Measurements from ENCODE around the gene MVP. TPM values are rescaled to one million over a fixed set of nuclear protein-coding genes. Genes with fewer than 3 reads are reported as not detected.
A peak's percentile ranks its signal among the peaks of the same experiment; 100 is the strongest.

Gene MVP
- total RNA-seq, 2 experiments from 2014 or later, result 6.3 to 6.8 TPM

DNA sequence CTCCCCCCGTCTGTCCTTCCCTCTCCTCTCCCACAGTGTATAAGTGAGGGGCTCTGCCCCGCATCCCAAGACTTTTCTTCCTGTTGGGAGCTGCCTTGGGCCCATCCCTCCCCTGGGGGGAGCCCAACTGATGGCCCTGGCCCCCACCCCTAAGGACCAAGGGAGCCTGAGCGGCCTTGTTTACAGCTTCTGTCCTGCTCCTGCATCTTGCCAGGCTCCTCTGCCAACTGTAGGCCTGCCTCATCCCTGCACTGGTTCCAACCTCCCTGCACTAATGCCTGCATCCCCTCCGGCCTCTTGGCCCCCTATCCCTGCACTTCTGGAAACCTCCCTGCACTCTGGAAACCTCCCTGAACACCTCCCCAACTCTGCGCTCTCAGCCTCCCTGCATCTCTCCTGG, 5.7 kb upstream of the MVP start:
- POLR2A ChIA-PET, result no interaction called here
- H3K4me2 ChIP-seq (ENCODE audit: low read length), result peak overlapping the region; percentile 88
- intact Hi-C loops (cut with micrococcal nuclease; ENCODE audit: unreplicated experiment), result no loop called here
- DNase-seq (ENCODE audit: low spot score), result no peak
- H3K9me2 ChIP-seq (ENCODE audit: insufficient read depth, low read length), result no peaks in the 10 kb centered on the region
- BruUV-seq (replicated peaks), result no TSS peak
- 0 out of 2 replicates have a peak, but pooled peaks cover 8% of the 10 kb centered on the region for H4K20me1 ChIP-seq (ENCODE audit: insufficient read depth, low read length)
- H3K9me3 ChIP-seq (ENCODE audit: low read length), result no peaks in the 10 kb centered on the region
- peak overlapping the region; percentile 89 for H3K4me3 ChIP-seq (ENCODE audit: low read depth, low read length, poor library complexity, severe bottlenecking)
- H3K79me2 ChIP-seq (ENCODE audit: insufficient read depth, low read depth, low read length), result peaks cover 21% of the 10 kb centered on the region; the same call in 1 of the 2 replicates
- CTCF ChIA-PET (ENCODE audit: unreplicated experiment), result no interaction called here
- H3K36me3 ChIP-seq (ENCODE audit: insufficient read depth, low read length), result peaks cover 38% of the 10 kb centered on the region
- peaks cover 56% of the 10 kb centered on the region for H3K4me1 ChIP-seq (ENCODE audit: insufficient read depth, low read length, poor library complexity, severe bottlenecking)
- no peak overlapping the region for H2AFZ ChIP-seq (ENCODE audit: low read length)
- peak overlapping the region; percentile 72 for H3K27ac ChIP-seq (ENCODE audit: low read depth, low read length, poor library complexity, severe bottlenecking)
- TF ChIP-seq CTCF (conservative IDR thresholded peaks at IDR 0.05; ENCODE audit: low read length) (no peak), EZH2phosphoT487 (IDR thresholded peaks at IDR 0.05; ENCODE audit: borderline replicate concordance, low read depth, low read length) (no peak)

- ChIA-PET CTCF (ENCODE audit: unreplicated experiment) (interaction anchor here (0.5 to 1.0 kb wide), 4 partner anchors 11 to 265 kb away, joined by 3 to 4 read pairs (median 4); partner anchors contain the start of gene KIF22), POLR2A (interaction anchor here (0.9 to 1.1 kb wide), 4 partner anchors 11 to 146 kb away, joined by 3 to 5 read pairs (median 3); no protein-coding TSS in a partner anchor)
- H3K36me3 ChIP-seq (ENCODE audit: insufficient read depth, low read length), result peaks cover 38% of the 10 kb centered on the region
- intact Hi-C loops (cut with micrococcal nuclease; ENCODE audit: unreplicated experiment), result loop anchor here (5.0 kb wide), 1 partner anchor 157 kb away; the partner anchor contains the start of gene TAOK2
- no peaks in the 10 kb centered on the region for H3K9me2 ChIP-seq (ENCODE audit: insufficient read depth, low read length)
- no peak for DNase-seq (ENCODE audit: low spot score)
- H3K4me1 ChIP-seq (ENCODE audit: insufficient read depth, low read length, poor library complexity, severe bottlenecking), result peaks cover 56% of the 10 kb centered on the region
- peak overlapping the region; percentile 52 for H2AFZ ChIP-seq (ENCODE audit: low read length)
- H4K20me1 ChIP-seq (ENCODE audit: insufficient read depth, low read length), result 0 out of 2 replicates have a peak, but pooled peaks cover 6% of the 10 kb centered on the region
- TF ChIP-seq EZH2phosphoT487 (IDR thresholded peaks at IDR 0.05; ENCODE audit: borderline replicate concordance, low read depth, low read length), result no peak
- TF ChIP-seq CTCF (conservative IDR thresholded peaks at IDR 0.05; ENCODE audit: low read length), result no peak
- peak overlapping the region; percentile 89 for H3K4me3 ChIP-seq (ENCODE audit: low read depth, low read length, poor library complexity, severe bottlenecking)
- TSS peak; percentile 75 for BruUV-seq (replicated peaks)
- no peaks in the 10 kb centered on the region for H3K9me3 ChIP-seq (ENCODE audit: low read length)
- H3K27ac ChIP-seq (ENCODE audit: low read depth, low read length, poor library complexity, severe bottlenecking), result peak overlapping the region; percentile 72
- peak overlapping the region; percentile 88 for H3K4me2 ChIP-seq (ENCODE audit: low read length)
- H3K79me2 ChIP-seq (ENCODE audit: insufficient read depth, low read depth, low read length), result peaks cover 21% of the 10 kb centered on the region; the same call in 1 of the 2 replicates
Measured at GRCh38 chr16:29815032-29815721, 5.1 kb upstream of the MVP start.

Data from OCI-LY7 (cell line).